SH-SY5Y (cell line): ENCODE results near the gene COQ9.

Experiments
- GATA2 ChIP-seq: IDR thresholded peaks from 2 replicates; pipeline ENCODE4 v1.6.1; 2011; ENCODE audit warnings: mild to moderate bottlenecking, low read depth, low read length
- GATA3 ChIP-seq: IDR thresholded peaks from 2 replicates; pipeline ENCODE4 v1.6.1; 2011; ENCODE audit warnings: low read depth, mild to moderate bottlenecking, low read length, moderate library complexity

- TF ChIP-seq GATA2 (no peak), GATA3 (no peak)
These were observed 15.1 kb downstream of the COQ9 start, which contains the start of gene POLR2C for GRCh38 chr16:57462209-57462977.
